Liver (tissue), 3 donors: ENCODE results near the gene JADE3.

Experiments
- JUND ChIP-seq, 2 donors: IDR thresholded peaks; 2 replicates each; pipeline ENCODE4 v1.6.1; 2016; ENCODE audit warnings: antibody characterized with exemption in 2 of 2
- MAX ChIP-seq: IDR thresholded peaks from 2 replicates; pipeline ENCODE4 v1.6.1; 2016; ENCODE audit warnings: antibody characterized with exemption
- REST ChIP-seq: IDR thresholded peaks from 2 replicates; pipeline ENCODE4 v1.6.1; 2016; ENCODE audit warnings: antibody characterized with exemption, mild to moderate bottlenecking
- SP1 ChIP-seq: IDR thresholded peaks from 2 replicates; pipeline ENCODE4 v1.6.1; 2018; ENCODE audit warnings: antibody characterized with exemption, mild to moderate bottlenecking
- TAF1 ChIP-seq: conservative IDR thresholded peaks from 2 replicates; pipeline ENCODE4 v1.6.1; 2016; ENCODE audit warnings: antibody characterized with exemption, mild to moderate bottlenecking
- YY1 ChIP-seq: IDR thresholded peaks from 2 replicates; pipeline ENCODE4 v1.6.1; 2016; ENCODE audit warnings: antibody characterized with exemption, mild to moderate bottlenecking
- TF ChIP-seq, protein P1 (sequence below): fragments of 150-350 bp; IDR thresholded peaks from 2 replicates; pipeline ENCODE4 v1.5.1; 2017; ENCODE audit warnings: improper control_type of control experiment, low read depth, low read length; ENCODE audit not compliant: missing input control
- TF ChIP-seq, protein P2 (sequence below): IDR thresholded peaks from 2 replicates; pipeline ENCODE4 v1.6.1; 2016; ENCODE audit warnings: antibody characterized with exemption
- donor health status: healthy.
- donor health status: healthy.

GRCh38 chrX:47060708-47061107 is 148.5 kb downstream of the JADE3 start:
- TF ChIP-seq, protein P1, sequence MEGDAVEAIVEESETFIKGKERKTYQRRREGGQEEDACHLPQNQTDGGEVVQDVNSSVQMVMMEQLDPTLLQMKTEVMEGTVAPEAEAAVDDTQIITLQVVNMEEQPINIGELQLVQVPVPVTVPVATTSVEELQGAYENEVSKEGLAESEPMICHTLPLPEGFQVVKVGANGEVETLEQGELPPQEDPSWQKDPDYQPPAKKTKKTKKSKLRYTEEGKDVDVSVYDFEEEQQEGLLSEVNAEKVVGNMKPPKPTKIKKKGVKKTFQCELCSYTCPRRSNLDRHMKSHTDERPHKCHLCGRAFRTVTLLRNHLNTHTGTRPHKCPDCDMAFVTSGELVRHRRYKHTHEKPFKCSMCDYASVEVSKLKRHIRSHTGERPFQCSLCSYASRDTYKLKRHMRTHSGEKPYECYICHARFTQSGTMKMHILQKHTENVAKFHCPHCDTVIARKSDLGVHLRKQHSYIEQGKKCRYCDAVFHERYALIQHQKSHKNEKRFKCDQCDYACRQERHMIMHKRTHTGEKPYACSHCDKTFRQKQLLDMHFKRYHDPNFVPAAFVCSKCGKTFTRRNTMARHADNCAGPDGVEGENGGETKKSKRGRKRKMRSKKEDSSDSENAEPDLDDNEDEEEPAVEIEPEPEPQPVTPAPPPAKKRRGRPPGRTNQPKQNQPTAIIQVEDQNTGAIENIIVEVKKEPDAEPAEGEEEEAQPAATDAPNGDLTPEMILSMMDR, result no peak
- TF ChIP-seq MAX, result no peak
- TF ChIP-seq TAF1, result no peak
- TF ChIP-seq, protein P2, sequence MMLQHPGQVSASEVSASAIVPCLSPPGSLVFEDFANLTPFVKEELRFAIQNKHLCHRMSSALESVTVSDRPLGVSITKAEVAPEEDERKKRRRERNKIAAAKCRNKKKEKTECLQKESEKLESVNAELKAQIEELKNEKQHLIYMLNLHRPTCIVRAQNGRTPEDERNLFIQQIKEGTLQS, result no peak
- no peak for TF ChIP-seq SP1
- TF ChIP-seq JUND (IDR thresholded peaks at IDR 0.05), result no peak
- TF ChIP-seq YY1, result no peak
- no peak for TF ChIP-seq REST
